Brain pericyte (primary cell): ENCODE data around the gene DHODH.

Source experiments
- DNase-seq: peaks from one replicate; pipeline ENCODE4 v3.0.0-alpha.2; 2012; ENCODE audit warnings: low read depth, low spot score

The DHODH gene

GRCh38 chr16:72013888-72014581, 5.5 kb downstream of the DHODH start:
- no peak for DNase-seq

- DNase-seq, result no peak
Observed at GRCh38 chr16:72014675-72015074, 6.1 kb downstream of the DHODH start.

DNA sequence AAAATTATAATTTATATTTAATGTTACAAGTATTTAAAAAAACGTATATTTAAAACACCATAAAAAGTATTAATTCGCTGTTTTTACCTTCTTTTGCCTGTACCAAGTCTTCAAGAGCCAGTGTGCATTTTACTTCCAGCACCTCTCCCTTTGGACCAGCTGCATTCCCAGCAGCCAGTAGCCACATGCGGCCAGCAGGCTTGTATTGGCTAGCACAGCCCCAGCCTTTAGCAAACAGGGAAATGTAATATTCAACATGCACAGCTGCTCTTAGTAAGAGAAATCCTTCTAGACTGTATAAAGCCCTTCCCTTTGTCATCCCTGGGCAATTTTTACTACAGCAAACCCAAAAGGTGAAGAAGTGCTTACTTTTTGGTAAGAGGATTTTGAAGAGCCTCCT, 6.6 kb downstream of the DHODH start:
- DNase-seq, result no peak

DNA sequence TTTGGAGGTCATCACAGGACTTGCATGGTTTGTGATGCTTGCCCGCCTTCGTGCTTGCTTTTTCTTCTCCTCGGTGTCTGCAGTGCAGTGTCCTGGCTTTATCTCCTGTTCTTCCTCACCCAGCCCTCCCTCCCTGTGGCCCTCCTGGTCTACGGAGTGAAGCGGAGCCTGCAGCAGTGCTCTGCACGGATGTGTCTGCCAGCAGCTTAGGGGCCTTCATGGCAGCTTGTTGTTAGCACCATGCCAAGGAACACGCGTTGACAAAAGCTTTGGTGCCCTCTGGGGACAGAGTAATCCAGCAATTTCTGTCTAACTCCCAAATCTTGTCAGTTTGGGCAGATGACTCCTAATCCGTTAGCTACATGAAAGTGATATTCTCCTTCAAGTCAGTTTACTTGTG, 9.9 kb downstream of the DHODH start:
- DNase-seq, result no peak

DNA sequence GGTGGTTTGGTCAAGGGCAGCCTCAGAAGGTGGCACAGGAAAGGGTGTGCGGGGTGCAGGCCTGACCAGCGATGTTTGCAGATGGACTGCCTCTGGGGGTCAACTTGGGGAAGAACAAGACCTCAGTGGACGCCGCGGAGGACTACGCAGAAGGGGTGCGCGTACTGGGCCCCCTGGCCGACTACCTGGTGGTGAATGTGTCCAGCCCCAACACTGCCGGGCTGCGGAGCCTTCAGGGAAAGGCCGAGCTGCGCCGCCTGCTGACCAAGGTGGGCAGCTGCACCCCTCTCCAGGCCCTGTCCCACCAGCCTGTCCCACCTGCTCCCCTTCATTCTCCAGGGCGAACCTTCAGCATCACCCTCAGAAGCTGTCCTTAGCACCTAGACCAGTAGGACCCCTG, 12.5 kb downstream of the DHODH start:
- no peak for DNase-seq

DNA sequence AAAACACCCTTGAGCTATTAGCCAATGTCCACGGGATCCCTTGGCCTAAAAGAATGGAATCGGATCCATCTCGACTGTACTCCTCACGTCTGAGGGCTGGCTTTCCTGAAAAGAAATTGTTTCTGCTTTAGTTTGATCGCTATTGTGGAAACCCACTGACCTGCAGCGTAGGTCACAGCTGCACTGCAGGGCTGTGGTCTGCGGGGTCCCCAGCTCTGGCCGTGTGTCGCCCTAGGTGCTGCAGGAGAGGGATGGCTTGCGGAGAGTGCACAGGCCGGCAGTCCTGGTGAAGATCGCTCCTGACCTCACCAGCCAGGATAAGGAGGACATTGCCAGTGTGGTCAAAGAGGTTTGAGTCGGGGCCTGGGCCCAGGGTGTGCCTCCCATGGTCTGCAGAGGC, 13.6 kb downstream of the DHODH start:
- no peak for DNase-seq

DNA sequence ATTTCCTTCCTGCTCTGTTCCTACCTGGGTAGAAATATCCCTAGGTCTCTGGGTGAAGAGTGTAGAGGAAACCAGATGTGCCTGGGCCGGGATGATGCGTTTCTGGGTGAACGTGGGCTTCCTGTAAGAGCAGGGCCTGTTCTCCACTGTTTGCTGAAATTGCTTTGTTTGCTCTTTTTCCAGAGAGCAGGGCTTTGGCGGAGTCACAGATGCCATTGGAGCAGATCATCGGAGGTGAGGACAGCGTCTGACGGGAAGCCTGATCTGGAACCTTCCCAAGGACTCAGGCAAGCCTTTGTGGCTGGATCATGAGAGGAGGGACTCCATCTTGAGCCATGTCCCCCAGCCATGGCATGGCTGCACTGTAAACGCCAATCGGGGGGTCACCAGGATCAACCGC, 15.4 kb downstream of the DHODH start:
- DNase-seq, result no peak

DNA sequence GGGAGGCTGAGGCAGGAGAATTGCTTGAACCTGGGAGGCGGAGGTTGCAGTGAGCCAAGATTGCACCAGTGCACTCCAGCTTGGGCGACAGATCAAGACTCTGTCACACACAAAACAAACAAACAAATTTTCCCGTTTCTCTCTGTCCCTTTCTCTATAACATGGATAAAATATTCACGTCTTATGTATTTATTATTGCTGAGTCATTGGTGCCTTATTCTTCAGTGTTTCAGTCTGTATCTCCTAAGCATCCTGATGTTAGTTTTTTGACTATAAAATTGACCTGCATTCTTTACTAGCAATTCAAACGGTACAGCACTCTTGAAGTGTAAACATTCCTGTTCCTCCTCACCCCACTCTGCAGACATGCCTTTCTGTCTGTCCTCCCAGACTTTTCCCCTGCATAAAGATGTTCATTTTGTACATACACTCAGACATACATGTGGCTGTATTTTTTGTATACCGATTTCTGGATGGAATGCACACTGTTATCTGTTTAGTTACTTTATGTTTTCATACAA, 16.4 kb downstream of the DHODH start:
- no peak for DNase-seq

- no peak for DNase-seq
Observed at GRCh38 chr16:72025404-72026114, 17.0 kb downstream of the DHODH start.

DNA sequence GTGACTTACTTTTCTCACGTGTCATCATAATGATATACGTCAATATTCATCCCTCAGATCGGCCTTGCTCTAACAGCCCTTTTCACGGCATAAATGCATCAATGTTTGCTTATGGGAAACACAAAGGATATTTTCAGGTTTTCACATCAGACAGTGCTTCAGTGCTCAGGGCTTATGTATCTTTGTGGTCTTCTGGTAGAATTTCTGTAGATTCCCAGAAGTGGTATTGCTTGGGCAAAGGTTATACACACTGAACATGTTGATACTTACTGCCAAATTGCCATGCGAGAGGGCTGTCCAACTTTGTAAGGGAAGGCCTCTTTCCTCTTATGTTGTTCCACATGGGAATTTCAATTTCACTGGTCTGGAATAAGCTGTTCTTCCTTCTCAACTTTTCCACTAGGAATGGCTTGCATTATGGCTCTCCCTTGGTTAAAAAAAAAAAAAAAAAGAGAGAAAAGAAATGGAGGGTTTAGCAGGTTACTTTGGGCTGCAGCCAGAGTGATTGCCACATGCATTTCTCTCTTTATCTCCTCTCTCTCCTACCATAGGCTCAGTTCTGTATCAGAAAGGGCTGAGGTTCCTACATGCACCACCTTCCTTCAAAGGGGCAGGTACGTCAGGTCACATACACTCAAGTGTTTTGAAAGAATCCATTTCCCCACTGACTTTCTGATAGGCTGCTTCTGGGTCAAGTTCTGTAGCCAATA, 19.3 kb downstream of the DHODH start:
- no peak for DNase-seq

- DNase-seq, result no peak
Observed at GRCh38 chr16:72029567-72030271, 21.2 kb downstream of the DHODH start.

DNA sequence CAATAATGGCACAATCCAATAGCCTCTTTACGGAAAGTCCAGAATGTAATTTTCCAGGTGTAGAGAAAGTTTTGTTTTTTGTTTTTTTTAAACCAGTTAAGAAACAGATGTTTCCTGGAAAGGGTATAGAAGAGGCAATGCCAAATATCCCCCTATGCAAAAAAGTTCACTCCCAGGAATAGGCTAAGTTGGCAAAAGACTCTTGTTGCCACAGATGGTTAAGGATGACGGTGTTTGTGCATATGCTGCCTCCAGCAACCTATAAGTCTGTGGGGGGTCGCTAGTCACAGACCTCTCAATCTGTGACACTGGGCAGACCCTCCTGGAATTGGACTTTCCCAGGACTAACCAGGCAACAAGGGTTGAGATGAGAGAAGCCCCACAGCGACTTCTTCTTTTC, 24.9 kb downstream of the DHODH start:
- DNase-seq, result no peak

DNA sequence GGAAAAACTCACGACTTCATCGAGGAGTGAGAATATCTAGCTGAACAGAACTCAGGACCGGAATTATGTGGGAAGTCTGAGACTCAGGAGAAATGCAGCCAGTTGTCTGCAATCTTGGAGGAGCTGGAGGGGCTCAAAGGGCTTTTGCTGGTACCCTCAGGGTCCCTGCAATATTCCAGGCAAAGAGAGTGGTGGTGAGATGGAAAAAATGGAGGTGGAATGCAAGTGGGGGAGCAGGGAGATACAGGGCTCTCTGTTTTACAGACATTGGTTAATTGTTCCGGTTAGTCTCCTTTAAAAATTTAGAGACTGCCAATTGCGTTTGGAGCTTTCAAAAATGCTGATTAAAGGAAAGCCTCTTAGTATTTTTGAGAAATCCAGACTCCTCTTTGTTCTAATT, 27.6 kb downstream of the DHODH start:
- no peak for DNase-seq

DNA sequence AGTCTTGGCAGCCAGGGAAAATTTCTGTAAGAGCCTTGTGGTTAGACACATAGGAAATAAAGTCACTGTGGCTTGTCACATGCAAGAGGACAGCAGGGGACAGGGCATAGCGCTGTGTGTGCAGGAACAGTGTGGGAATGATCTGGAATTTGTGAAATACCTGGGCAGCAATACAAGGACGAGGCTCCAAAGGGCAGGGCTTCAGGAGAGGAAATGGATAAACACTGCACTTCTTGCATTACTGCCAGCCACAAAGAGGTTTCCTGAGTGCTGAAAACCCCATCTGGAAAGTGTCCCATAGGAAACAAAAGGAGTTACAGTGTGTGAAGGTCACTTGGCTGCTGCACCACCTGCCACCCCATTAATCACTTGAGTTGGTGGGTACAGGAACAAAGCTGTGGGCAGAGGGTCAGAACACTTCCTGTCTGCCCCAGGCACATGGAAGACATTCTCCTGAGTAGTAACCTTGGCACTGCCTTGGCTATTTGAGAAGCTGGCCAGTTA, 33.7 kb downstream of the DHODH start:
- DNase-seq, result no peak

- no peak for DNase-seq
Observed at GRCh38 chr16:72043058-72043457, 34.5 kb downstream of the DHODH start.

GRCh38 chr16:72043539-72043938, 35.0 kb downstream of the DHODH start:
- DNase-seq, result no peak

DNA sequence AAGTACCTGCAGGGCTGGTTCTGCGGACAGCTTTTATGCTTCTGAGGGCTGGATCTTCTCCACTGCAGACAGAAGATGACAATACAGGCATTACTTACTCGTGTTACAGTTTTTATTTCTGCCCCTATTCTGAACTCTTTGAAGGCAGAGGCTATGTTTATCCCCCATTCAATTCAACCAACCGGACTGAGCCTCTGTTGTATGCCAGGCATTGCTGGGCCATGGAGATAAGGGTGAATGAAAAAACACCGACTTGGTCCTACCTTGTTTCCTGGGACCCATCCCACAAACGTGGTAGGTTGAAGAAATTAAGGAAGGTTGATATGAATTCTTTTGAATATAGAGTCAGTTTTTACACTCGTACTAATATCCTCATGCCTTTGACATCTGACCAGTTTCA, 35.8 kb downstream of the DHODH start:
- no peak for DNase-seq

DNA sequence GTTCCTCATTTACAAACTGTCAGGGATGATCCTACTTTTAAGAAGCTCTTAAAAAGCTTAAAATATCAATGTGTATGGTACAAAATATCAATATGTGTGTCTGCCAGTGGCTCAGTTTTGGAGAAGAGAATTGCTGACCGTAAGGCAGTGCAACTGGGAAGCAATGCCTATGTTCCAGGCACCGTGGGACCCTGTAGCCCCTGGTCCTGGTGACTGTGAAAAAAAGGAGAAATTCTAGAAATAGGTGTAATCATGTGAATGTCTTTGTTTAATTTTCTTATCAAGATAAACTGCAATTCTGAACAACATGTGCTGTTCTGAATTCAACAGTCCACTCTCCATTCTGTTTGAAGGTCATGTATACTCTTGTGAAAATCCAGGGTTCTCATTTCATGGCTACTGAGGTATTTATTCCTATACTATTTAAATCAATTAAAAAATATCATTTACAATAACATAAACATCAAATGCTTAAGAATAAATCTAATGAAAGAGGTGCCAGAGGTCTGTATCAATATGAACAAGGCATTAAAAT, 36.3 kb downstream of the DHODH start:
- DNase-seq, result no peak

DNA sequence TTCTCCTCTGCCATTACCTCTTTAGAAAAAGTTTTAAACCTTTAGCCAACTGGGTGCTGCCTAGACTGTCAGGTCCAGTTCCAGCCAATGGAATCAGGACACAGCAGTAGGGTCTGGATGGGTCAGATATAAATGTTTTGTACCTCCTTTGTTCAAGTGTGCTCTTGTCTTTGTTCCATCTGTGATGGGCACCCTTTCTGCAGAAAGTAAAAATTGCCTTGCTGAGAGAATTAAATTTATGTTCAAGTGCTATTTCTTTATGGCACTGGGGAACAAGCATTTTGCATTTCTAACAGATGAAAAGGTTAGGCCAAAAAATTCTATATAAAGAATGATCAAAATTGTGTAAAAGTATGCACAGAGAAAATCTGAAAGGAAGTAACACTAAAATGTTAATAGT, 40.6 kb downstream of the DHODH start:
- DNase-seq, result no peak

DNA sequence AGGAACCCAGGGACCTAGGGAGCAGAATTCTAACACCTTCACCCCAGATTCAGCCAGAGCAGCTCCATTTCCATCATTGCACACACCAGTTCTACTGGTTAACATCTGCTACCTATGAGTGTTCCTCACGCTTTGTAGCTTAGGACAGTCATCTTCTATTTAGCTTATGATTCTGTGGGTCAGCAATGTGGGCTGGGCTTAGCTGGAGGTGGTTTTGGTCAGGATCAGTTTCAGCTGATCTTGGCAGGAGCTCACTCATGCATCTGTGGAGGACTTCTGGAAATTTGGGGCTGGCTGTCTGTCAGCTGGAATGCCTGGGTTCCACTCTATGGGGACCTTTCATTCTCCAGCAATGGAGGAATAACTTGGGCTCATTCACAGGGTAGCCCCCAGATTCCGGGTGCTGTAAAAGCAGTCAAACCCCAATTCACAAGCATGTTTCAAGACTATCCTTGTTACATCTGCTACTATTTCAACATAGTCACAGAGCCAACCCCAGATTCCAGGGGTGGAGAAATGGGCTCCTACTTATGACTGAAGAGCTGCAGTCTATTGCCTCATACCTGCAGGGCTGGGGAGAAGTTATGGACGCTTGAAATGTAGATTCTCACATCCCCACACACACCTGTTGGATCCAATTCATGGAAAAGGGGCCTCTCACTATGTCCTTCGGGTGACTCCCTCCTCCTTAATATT, 42.4 kb downstream of the DHODH start:
- no peak for DNase-seq

- no peak for DNase-seq
Observed at GRCh38 chr16:72051818-72052217, 43.3 kb downstream of the DHODH start.
